Measurements from ENCODE around the gene EXD3. TPM values are rescaled to one million over a fixed set of nuclear protein-coding genes. Genes with fewer than 3 reads are reported as not detected.
A peak's percentile ranks its signal among the peaks of the same experiment; 100 is the strongest.

EXD3 gene
- total and polyA plus RNA-seq, 8 donors, result 8.1 to 57.3 (median 13.6) TPM

GRCh38 chr9:137303893-137304382 lies 119.0 kb downstream of the EXD3 start:
- Histone ChIP-seq H3K9me3 (no peaks in the 10 kb centered on the region), H3K36me3 (no peaks in the 10 kb centered on the region), H3K27ac (peak overlapping the region; percentile 91 to 95 (median 94)), H3K4me1 (peaks cover 34 to 50% (median 45%) of the 10 kb centered on the region in 3 donors), H3K27me3 (no peaks in the 10 kb centered on the region), H3K4me3 (no peak overlapping the region)
- ATAC-seq (no peak), DNase-seq (peak in 5 of 6 donors; percentile 31 to 84 (median 65)), FAIRE-seq (no peak)
- intact Hi-C loops (cut with DNase I), result loop anchor here in 1 of 3 donors (5.0 kb wide), 1 partner anchor 103 kb away; no protein-coding TSS in a partner anchor
- WGBS, 2 donors, result 61 to 73% methylated on average over 10 to 22 of the region's 22 CpGs
- TF ChIP-seq CTCF (IDR thresholded peaks at IDR 0.05), result no peak

- Histone ChIP-seq H3K27ac (peak overlapping the region; percentile 91 to 95 (median 94)), H3K9me3 (no peaks in the 10 kb centered on the region), H3K4me3 (peak overlapping the region in 2 of 4 donors; percentile 52 to 64), H3K4me1 (peaks cover 30 to 55% (median 42%) of the 10 kb centered on the region in 3 donors), H3K27me3 (no peaks in the 10 kb centered on the region), H3K36me3 (no peaks in the 10 kb centered on the region)
- no peak for ATAC-seq
- WGBS, 2 donors, result 67 to 71% methylated on average over 22 to 23 of the region's 23 CpGs
- intact Hi-C loops (cut with DNase I), result loop anchor here in 1 of 3 donors (5.0 kb wide), 1 partner anchor 104 kb away; no protein-coding TSS in a partner anchor
- peak in 5 of 6 donors; percentile 32 to 83 (median 63) for DNase-seq
- no peak for TF ChIP-seq CTCF (IDR thresholded peaks at IDR 0.05)
- FAIRE-seq, result no peak
These were observed 119.6 kb downstream of the EXD3 start for GRCh38 chr9:137303151-137303892.

- no peak for FAIRE-seq
- intact Hi-C loops (cut with DNase I), result loop anchor here in 1 of 3 donors (5.0 kb wide), 1 partner anchor 105 kb away; no protein-coding TSS in a partner anchor
- Histone ChIP-seq H3K9me3 (no peaks in the 10 kb centered on the region), H3K4me1 (peaks cover 28 to 51% (median 36%) of the 10 kb centered on the region in 3 donors), H3K27me3 (no peaks in the 10 kb centered on the region), H3K27ac (peak overlapping the region; percentile 78 to 95 (median 92)), H3K4me3 (peak overlapping the region in 3 of 4 donors; percentile 28 to 64 (median 52)), H3K36me3 (no peaks in the 10 kb centered on the region)
- WGBS, 2 donors, result 17 to 20% methylated on average over 48 to 78 of the region's 78 CpGs
- DNase-seq, result peak in 5 of 6 donors; percentile 38 to 92 (median 67)
- peak; percentile 34 to 49 (median 46) for TF ChIP-seq CTCF (IDR thresholded peaks at IDR 0.05)
- ATAC-seq, result peak; percentile 2 to 23 (median 6)
These were observed 120.4 kb downstream of the EXD3 start for GRCh38 chr9:137302449-137303150.

GRCh38 chr9:137302118-137302448 lies 120.9 kb downstream of the EXD3 start, which contains the start of gene NRARP:
Gene NRARP, minus strand, starts transcription at chr9:137302271. Its CDS starts 343 bp downstream, at chr9:137301928.
- Histone ChIP-seq H3K9me3 (no peaks in the 10 kb centered on the region), H3K27ac (peak within 1 kb of the TSS; percentile 78 to 95 (median 92)), H3K36me3 (no peaks in the 10 kb centered on the region), H3K4me1 (peaks cover 25 to 50% (median 33%) of the 10 kb centered on the region in 3 donors), H3K27me3 (no peaks in the 10 kb centered on the region), H3K4me3 (peak within 1 kb of the TSS; percentile 39 to 70 (median 54))
- TF ChIP-seq CTCF (IDR thresholded peaks at IDR 0.05), result no peak
- intact Hi-C loops (cut with DNase I), result loop anchor here in 1 of 3 donors (5.0 kb wide), 1 partner anchor 105 kb away; no protein-coding TSS in a partner anchor
- FAIRE-seq (no peak), ATAC-seq (peak; percentile 41 to 58 (median 56)), DNase-seq (peak; percentile 88 to 98 (median 94))
- 0 to 1% methylated on average over 39 to 60 of the region's 60 CpGs for whole genome bisulfite sequencing, 2 donors
